ENCODE data around the gene FAM169A.
"Not testable (repeated sequence)": the region's sequence is repeated elsewhere in the genome, so short reads cannot be mapped to it uniquely, and the experiment has no call there.

Gene FAM169A

DNA sequence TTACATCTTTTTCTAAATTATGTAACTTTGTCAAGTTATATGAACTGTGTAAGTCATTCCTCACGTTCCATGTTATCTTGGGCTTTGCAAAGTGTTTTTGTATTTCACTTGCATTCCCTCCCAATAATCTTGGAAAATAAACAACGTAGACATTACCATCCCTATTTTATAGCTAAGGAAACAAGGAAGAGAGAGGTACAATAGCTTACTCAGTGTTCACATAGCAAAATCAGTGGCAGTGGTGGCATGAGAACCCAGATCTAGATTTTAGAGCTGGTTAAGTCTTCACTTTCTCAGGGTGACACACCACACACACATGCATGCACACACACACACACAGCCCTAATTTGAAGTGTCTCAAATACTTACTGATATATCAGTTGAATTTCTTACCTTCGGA is 65.0 kb downstream of the FAM169A start:
- in situ Hi-C loops (cut with MboI; ENCODE audit: low pct_unique_long_range_greater_than_20kb, low sequenced_read_pairs, unreplicated experiment): no loop called here
- DNase-seq (ENCODE audit: low spot score): no peak
- TF ChIP-seq, protein P1, sequence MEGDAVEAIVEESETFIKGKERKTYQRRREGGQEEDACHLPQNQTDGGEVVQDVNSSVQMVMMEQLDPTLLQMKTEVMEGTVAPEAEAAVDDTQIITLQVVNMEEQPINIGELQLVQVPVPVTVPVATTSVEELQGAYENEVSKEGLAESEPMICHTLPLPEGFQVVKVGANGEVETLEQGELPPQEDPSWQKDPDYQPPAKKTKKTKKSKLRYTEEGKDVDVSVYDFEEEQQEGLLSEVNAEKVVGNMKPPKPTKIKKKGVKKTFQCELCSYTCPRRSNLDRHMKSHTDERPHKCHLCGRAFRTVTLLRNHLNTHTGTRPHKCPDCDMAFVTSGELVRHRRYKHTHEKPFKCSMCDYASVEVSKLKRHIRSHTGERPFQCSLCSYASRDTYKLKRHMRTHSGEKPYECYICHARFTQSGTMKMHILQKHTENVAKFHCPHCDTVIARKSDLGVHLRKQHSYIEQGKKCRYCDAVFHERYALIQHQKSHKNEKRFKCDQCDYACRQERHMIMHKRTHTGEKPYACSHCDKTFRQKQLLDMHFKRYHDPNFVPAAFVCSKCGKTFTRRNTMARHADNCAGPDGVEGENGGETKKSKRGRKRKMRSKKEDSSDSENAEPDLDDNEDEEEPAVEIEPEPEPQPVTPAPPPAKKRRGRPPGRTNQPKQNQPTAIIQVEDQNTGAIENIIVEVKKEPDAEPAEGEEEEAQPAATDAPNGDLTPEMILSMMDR (IDR thresholded peaks at IDR 0.05; ENCODE audit: extremely low read depth, insufficient read depth, missing control alignments): no peak

DNA sequence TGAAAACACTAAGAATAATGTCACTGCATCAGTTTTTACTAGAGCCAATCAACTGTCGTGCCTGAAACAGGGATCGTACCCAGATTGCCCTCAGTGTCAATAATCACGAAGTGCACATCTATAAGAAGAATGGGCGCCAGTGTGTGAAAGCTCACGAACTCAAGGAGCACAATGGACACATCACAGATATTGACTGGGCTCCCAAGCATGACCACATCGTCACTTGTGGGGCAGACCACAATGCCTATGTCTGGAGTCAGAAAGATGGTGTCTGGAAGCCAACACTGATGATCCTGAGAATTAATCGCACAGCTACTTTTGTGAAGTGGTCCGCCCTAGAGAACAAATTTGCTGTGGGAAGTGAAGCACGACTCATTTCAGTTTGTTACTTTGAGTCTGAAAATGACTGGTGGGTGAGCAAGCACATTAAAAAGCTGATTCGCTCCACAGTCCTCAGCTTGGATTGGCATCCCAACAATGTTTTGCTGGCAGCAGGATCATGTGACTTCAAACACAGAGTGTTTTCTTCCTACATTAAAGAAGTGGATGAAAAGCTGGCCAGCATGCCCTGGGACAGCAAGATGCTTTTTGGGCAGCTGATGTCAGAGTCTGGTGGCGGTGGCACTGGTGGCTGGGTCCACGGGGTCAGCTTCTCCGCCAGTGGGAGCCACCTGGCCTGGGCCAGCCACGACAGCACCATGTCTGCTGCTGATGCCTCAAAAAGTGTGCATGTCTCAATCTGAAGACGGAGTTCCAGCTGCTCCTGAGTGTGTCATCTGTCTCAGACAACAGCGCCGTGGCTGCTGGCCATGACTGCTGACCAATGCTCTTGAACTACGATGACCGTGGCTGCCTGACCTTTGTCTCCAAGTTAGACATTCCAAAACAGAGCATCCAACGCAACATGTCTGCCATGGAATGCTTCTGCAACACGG is 66.9 kb downstream of the FAM169A start:
- in situ Hi-C loops (cut with MboI; ENCODE audit: low pct_unique_long_range_greater_than_20kb, low sequenced_read_pairs, unreplicated experiment): no loop called here
- TF ChIP-seq, protein P1 (IDR thresholded peaks at IDR 0.05; ENCODE audit: extremely low read depth, insufficient read depth, missing control alignments): no peak
- no peak for DNase-seq (ENCODE audit: low spot score)

DNA sequence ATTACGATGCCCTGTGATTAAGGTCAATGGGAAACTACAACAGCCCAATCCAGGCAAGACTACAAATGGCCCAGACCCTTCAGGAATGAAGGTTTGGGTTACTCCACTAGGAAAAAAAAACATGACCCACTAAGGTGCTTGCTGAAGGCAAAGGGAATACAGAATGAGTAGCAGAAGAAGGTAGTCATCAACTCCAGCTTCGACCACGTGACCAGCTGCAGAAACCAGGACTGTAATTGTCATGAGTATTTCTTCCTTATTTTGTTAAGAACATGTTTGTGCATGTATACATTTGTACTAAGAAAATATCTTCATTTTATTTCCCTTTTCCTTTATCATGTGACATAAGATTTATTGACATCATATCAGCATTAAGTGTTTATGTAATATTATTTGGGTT is 74.5 kb downstream of the FAM169A start:
- in situ Hi-C loops (cut with MboI; ENCODE audit: low pct_unique_long_range_greater_than_20kb, low sequenced_read_pairs, unreplicated experiment); DNase-seq (ENCODE audit: low spot score): not testable (repeated sequence)

DNA sequence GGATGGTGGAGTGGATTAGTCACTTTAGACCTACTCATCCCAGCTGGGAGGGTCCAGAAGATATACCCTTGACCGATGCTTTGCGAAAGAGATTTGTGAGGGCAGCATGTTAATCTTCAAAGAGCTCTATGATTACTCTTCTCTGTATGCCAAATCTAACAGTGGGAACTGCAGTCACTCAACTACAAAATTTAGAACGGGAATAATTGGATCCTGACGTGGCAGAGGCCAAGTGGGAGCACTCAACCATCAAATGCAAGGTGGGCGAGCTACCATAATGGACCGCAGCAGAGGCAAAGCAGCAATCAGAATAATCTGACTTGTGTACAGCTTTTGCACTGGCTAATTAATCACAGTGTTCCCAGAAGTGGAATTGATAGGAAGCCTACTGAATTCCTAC is 78.8 kb downstream of the FAM169A start:
- in situ Hi-C loops (cut with MboI; ENCODE audit: low pct_unique_long_range_greater_than_20kb, low sequenced_read_pairs, unreplicated experiment): no loop called here
- TF ChIP-seq, protein P1 (IDR thresholded peaks at IDR 0.05; ENCODE audit: extremely low read depth, insufficient read depth, missing control alignments): no peak
- no peak for DNase-seq (ENCODE audit: low spot score)

DNA sequence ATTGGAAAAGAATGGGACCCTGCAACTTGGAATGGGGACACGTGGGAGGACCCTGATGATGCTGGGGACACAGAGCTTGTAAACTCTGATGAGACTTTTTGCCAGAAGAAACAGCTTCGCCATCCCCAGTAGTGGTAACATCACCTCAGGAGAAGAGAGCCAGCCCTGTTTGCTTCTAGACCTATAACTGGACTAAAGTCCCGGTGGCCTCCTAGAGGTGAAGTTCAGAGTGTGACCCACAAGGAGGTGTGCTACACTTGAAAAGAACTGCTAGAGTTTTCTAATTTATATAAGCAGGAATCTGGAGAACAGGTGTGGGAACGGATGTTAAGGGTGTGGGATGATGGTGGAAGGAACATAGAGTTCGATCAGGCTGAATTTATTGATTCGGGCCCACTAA is 79.3 kb downstream of the FAM169A start:
- DNase-seq (ENCODE audit: low spot score): no peak
- TF ChIP-seq, protein P1 (IDR thresholded peaks at IDR 0.05; ENCODE audit: extremely low read depth, insufficient read depth, missing control alignments): no peak
- in situ Hi-C loops (cut with MboI; ENCODE audit: low pct_unique_long_range_greater_than_20kb, low sequenced_read_pairs, unreplicated experiment): no loop called here

DNA sequence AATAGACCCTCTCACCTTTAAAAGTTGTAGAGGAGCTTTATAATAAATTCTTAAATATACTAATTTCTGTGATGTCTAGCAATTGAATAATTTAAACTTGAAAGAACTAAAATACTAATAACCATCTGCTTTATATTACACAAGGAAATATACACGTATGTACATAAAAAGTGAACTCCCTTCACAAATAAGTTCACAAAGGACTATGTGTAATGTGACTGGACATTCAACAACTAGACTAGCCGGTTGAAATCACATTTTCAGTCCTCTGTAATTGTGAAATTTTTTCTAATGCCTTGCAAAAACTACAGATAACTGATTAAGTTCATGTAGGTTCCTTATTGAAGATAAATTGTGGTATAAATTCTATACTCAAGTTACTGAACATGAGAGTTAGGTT is 87.6 kb downstream of the FAM169A start:
- DNase-seq (ENCODE audit: low spot score): no peak
- TF ChIP-seq, protein P1 (IDR thresholded peaks at IDR 0.05; ENCODE audit: extremely low read depth, insufficient read depth, missing control alignments): no peak
- in situ Hi-C loops (cut with MboI; ENCODE audit: low pct_unique_long_range_greater_than_20kb, low sequenced_read_pairs, unreplicated experiment): no loop called here

DNA sequence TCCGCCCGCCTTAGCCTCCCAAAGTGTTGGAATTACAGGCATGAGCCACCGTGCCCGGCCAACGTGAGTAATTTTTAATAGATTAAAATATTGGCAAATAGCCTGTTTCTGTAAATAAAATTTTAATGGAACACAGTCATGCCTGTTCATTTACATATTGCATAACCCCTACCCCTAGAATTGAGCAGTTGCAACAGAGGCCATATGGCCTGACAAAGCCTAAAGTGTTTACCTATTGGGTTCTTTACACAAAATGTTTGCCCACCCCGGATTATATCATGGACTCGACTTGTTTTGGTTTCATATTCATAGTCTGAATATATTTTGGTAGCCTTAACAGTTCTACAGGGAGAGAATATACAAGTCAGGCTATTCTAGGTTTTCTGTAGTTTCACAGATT is 93.8 kb downstream of the FAM169A start:
- in situ Hi-C loops (cut with MboI; ENCODE audit: low pct_unique_long_range_greater_than_20kb, low sequenced_read_pairs, unreplicated experiment): loop anchor here (25.0 kb wide), 1 partner anchor 140 kb away; no protein-coding TSS in a partner anchor
- TF ChIP-seq, protein P1 (IDR thresholded peaks at IDR 0.05; ENCODE audit: extremely low read depth, insufficient read depth, missing control alignments): no peak
- no peak for DNase-seq (ENCODE audit: low spot score)

Data from GM13977 (cell line).